GM23338 (cell line): ENCODE results near the gene PPP1R15B. TPM values are rescaled to one million over a fixed set of nuclear protein-coding genes. Genes with fewer than 3 reads are reported as not detected.

Experiments
- ATAC-seq: fragments of 200-7000 bp; cut with Tn5 transposase; 3 replicates; pipeline ENCODE4 v1.9.1; 2020
- DNase-seq: peaks from one replicate; pipeline ENCODE4 v3.0.0-alpha.2; 2015; ENCODE audit warnings: low spot score
- H2AFZ ChIP-seq: fragments of 200-600 bp; sonication (generic); 2 replicates; pipeline ENCODE4 v1.8.0; 2016; ENCODE audit warnings: antibody characterized with exemption, mild to moderate bottlenecking, moderate library complexity
- H3F3A ChIP-seq: fragments of 200-600 bp; sonication (generic); replicated peaks from 2 replicates; pipeline ENCODE4 v1.8.0; 2017; ENCODE audit warnings: antibody characterized with exemption, mixed run types, low read depth
- H3K27ac ChIP-seq: fragments of 200-600 bp; sonication (generic); 2 replicates; pipeline ENCODE4 v1.6.1; 2016; ENCODE audit warnings: low read depth
- H3K27me3 ChIP-seq: fragments of 200-600 bp; sonication (generic); 2 replicates; pipeline ENCODE4 v1.8.0; 2016; ENCODE audit warnings: mild to moderate bottlenecking, mixed run types, moderate library complexity; ENCODE audit not compliant: insufficient read depth
- H3K36me3 ChIP-seq: fragments of 200-600 bp; sonication (generic); 2 replicates; pipeline ENCODE4 v1.8.0; 2016; ENCODE audit warnings: mild to moderate bottlenecking; ENCODE audit not compliant: insufficient read depth
- H3K4me1 ChIP-seq: fragments of 200-600 bp; sonication (generic); 2 replicates; pipeline ENCODE4 v1.8.0; 2016; ENCODE audit warnings: mild to moderate bottlenecking, moderate library complexity; ENCODE audit not compliant: insufficient read depth
- H3K4me2 ChIP-seq: fragments of 200-600 bp; sonication (generic); 2 replicates; pipeline ENCODE4 v1.7.1; 2017; ENCODE audit warnings: mixed run types
- H3K4me3 ChIP-seq: fragments of 200-600 bp; sonication (generic); 2 replicates; pipeline ENCODE4 v1.6.1; 2016; ENCODE audit warnings: mixed run types
- H3K79me2 ChIP-seq: fragments of 200-600 bp; sonication (generic); replicated peaks from 2 replicates; pipeline ENCODE4 v1.8.0; 2017; ENCODE audit warnings: mild to moderate bottlenecking; ENCODE audit not compliant: insufficient read depth
- H3K9me2 ChIP-seq: fragments of 200-600 bp; sonication (generic); 2 replicates; pipeline ENCODE4 v1.8.0; 2017; ENCODE audit not compliant: insufficient read depth
- H4K20me1 ChIP-seq: fragments of 200-600 bp; sonication (generic); replicated peaks from 2 replicates; pipeline ENCODE4 v1.8.0; 2017; ENCODE audit warnings: mild to moderate bottlenecking; ENCODE audit not compliant: insufficient read depth
- H3K27ac Mint-ChIP-seq: 2 replicates; pipeline ENCODE4 v1.8.0; 2020; ENCODE audit warnings: inconsistent platforms, mild to moderate bottlenecking, moderate library complexity, mixed read lengths
- H3K27me3 Mint-ChIP-seq: 3 replicates; pipeline ENCODE4 v1.8.0; 2022; ENCODE audit warnings: low read depth, mild to moderate bottlenecking, moderate library complexity, mixed read lengths, inconsistent platforms; ENCODE audit not compliant: insufficient read depth, poor library complexity
- H3K36me3 Mint-ChIP-seq: 3 replicates; pipeline ENCODE4 v1.8.0; 2021; ENCODE audit warnings: low read depth, mild to moderate bottlenecking, inconsistent platforms, moderate library complexity, mixed read lengths
- H3K4me1 Mint-ChIP-seq: 3 replicates; pipeline ENCODE4 v1.8.0; 2020; ENCODE audit warnings: mild to moderate bottlenecking, inconsistent platforms, mixed read lengths
- H3K4me3 Mint-ChIP-seq: 3 replicates; pipeline ENCODE4 v1.8.0; 2021; ENCODE audit warnings: moderate library complexity, mild to moderate bottlenecking, inconsistent platforms, mixed read lengths
- H3K9me3 Mint-ChIP-seq: 3 replicates; pipeline ENCODE4 v1.8.0; 2020; ENCODE audit warnings: moderate library complexity, mild to moderate bottlenecking, inconsistent platforms, mixed read lengths
- CREB1 ChIP-seq: fragments of 250-450 bp; sonication (Bioruptor Pico); IDR thresholded peaks from 2 replicates; pipeline ENCODE4 v1.5.0; 2020; ENCODE audit warnings: low read depth, mild to moderate bottlenecking, moderate library complexity
- CTCF ChIP-seq, 2 experiments: fragments of 200-600 bp in 1 of 2; sonication (generic) in 1 of 2; conservative IDR thresholded peaks; 2 replicates each; pipeline versions ENCODE4 v1.5.1 to v1.6.1; 2016 to 2017; ENCODE audit warnings: antibody characterized with exemption in 2 of 2, low read depth in 2 of 2, mild to moderate bottlenecking in 2 of 2, moderate library complexity in 1 of 2
- REST ChIP-seq: IDR thresholded peaks from one replicate; pipeline ENCODE4 v1.6.1; 2018; ENCODE audit warnings: antibody characterized with exemption; ENCODE audit not compliant: unreplicated experiment
- STAT1 ChIP-seq: IDR thresholded peaks from one replicate; pipeline ENCODE4 v1.6.1; 2016; ENCODE audit warnings: antibody characterized with exemption; ENCODE audit not compliant: unreplicated experiment
- ZNF331 ChIP-seq: fragments of 250-450 bp; sonication (Bioruptor Pico); IDR thresholded peaks from 2 replicates; pipeline ENCODE4 v1.5.0; 2020; ENCODE audit warnings: low read depth, mild to moderate bottlenecking, moderate library complexity
- ZNF462 ChIP-seq: fragments of 250-450 bp; sonication (Bioruptor Pico); IDR thresholded peaks from 2 replicates; pipeline ENCODE4 v1.5.0; 2020; ENCODE audit warnings: mild to moderate bottlenecking, moderate library complexity
- polyA plus RNA-seq: library from polyadenylated mRNA; unstranded; fragments of >200 nt; fragmentation: Nextera tagmentation; extraction: Ambion mirVana; gene quantifications from 2 replicates; pipeline ENCODE4 v1.2.1, GENCODE V29; 2016
- total RNA-seq: library from RNA; depleted of rRNA; stranded (reverse); fragments of >200 nt; shearing (Covaris generic); gene quantifications from 2 replicates; pipeline ENCODE4 v1.2.3, GENCODE V29; 2014

The PPP1R15B gene
- total and polyA plus RNA-seq, 2 experiments from 2014 or later = 17.3 to 64.3 TPM

GRCh38 chr1:204356997-204357396, 54.6 kb downstream of the PPP1R15B start:
- Histone ChIP-seq H3K36me3 (no peaks in the 10 kb centered on the region), H3K27ac (no peak overlapping the region), H3K9me2 (no peaks in the 10 kb centered on the region), H3K4me3 (no peak overlapping the region), H3K79me2 (no peaks in the 10 kb centered on the region), H3K27me3 (0 out of 2 replicates have a peak, but pooled peaks cover 3% of the 10 kb centered on the region), H3K4me2 (no peak overlapping the region), H4K20me1 (no peaks in the 10 kb centered on the region), H2AFZ (peak overlapping the region; percentile 76), H3F3A (0 out of 2 replicates have a peak, but pooled peaks cover 3% of the 10 kb centered on the region), H3K4me1 (peaks cover 27% of the 10 kb centered on the region)
- Mint-ChIP-seq H3K4me3 (no peak overlapping the region), H3K9me3 (no peaks in the 10 kb centered on the region), H3K36me3 (no peaks in the 10 kb centered on the region), H3K27ac (no peak overlapping the region), H3K27me3 (peaks cover 17% of the 10 kb centered on the region), H3K4me1 (peaks cover 34% of the 10 kb centered on the region)
- ATAC-seq (no peak), DNase-seq (no peak)
- TF ChIP-seq CTCF (conservative IDR thresholded peaks at IDR 0.05; ENCODE audit: low read depth in 2 of 2) (no peak), STAT1 (no peak), ZNF331 (CRISPR knock-in tag) (no peak), REST (no peak), CREB1 (CRISPR knock-in tag) (no peak)

GRCh38 chr1:204355913-204356312, 55.7 kb downstream of the PPP1R15B start:
- no peak overlapping the region for H3K27ac ChIP-seq
- no peak overlapping the region for H3K4me3 ChIP-seq
- H3F3A ChIP-seq = peaks cover 6% of the 10 kb centered on the region; the same call in 1 of the 2 replicates
- peaks cover 11% of the 10 kb centered on the region for H3K27me3 Mint-ChIP-seq
- no peaks in the 10 kb centered on the region for H3K36me3 ChIP-seq
- peaks cover 33% of the 10 kb centered on the region for H3K4me1 Mint-ChIP-seq
- DNase-seq (no peak), ATAC-seq (no peak)
- no peaks in the 10 kb centered on the region for H4K20me1 ChIP-seq
- H3K4me3 Mint-ChIP-seq = no peak overlapping the region
- no peaks in the 10 kb centered on the region for H3K36me3 Mint-ChIP-seq
- no peaks in the 10 kb centered on the region for H3K9me3 Mint-ChIP-seq
- H3K79me2 ChIP-seq = no peaks in the 10 kb centered on the region
- 0 out of 2 replicates have a peak, but pooled peaks cover 3% of the 10 kb centered on the region for H3K27me3 ChIP-seq
- H3K4me2 ChIP-seq = no peak overlapping the region
- no peak overlapping the region for H2AFZ ChIP-seq
- peaks cover 34% of the 10 kb centered on the region for H3K4me1 ChIP-seq
- no peak overlapping the region for H3K27ac Mint-ChIP-seq
- no peak for TF ChIP-seq ZNF462 (CRISPR knock-in tag)
- no peaks in the 10 kb centered on the region for H3K9me2 ChIP-seq
